ENCODE results near the gene NPAS4.
"Not testable (repeated sequence)": the region's sequence is repeated elsewhere in the genome, so short reads cannot be mapped to it uniquely, and the experiment has no call there.

The NPAS4 gene

GRCh38 chr11:66384316-66384715 is 36.5 kb upstream of the NPAS4 start:
- H4K20me1 ChIP-seq (ENCODE audit: control insufficient read depth, insufficient read depth, low read depth, low read length); H3K9me2 ChIP-seq (replicated peaks; ENCODE audit: control insufficient read depth, low read length); H3K4me3 ChIP-seq (ENCODE audit: low read length); H3K27ac ChIP-seq (ENCODE audit: low read depth, low read length); H3F3A ChIP-seq (ENCODE audit: control insufficient read depth, insufficient read depth); H3K27me3 ChIP-seq (ENCODE audit: control insufficient read depth, low read length); H3K9me3 ChIP-seq (ENCODE audit: control insufficient read depth, insufficient read depth, low read length); H3K4me2 ChIP-seq (ENCODE audit: low read length); H3K36me3 ChIP-seq (ENCODE audit: control insufficient read depth, low read length); H3K79me2 ChIP-seq (ENCODE audit: control insufficient read depth, low read length): not testable (repeated sequence)
- peaks cover 21% of the 10 kb centered on the region for H3K4me1 ChIP-seq (ENCODE audit: control insufficient read depth, low read length)

- Histone ChIP-seq H3K4me3 (ENCODE audit: low read length) (peak overlapping the region; percentile 61), H3K27ac (ENCODE audit: low read depth, low read length) (no peak overlapping the region), H3K4me1 (ENCODE audit: control insufficient read depth, low read length) (peaks cover 40% of the 10 kb centered on the region), H3K4me2 (ENCODE audit: low read length) (peak overlapping the region; percentile 68), H3K27me3 (ENCODE audit: control insufficient read depth, low read length) (no peaks in the 10 kb centered on the region), H3K36me3 (ENCODE audit: control insufficient read depth, low read length) (no peaks in the 10 kb centered on the region), H3F3A (ENCODE audit: control insufficient read depth, insufficient read depth) (peaks cover 12% of the 10 kb centered on the region), H3K9me3 (ENCODE audit: control insufficient read depth, insufficient read depth, low read length) (no peaks in the 10 kb centered on the region), H3K9me2 (replicated peaks; ENCODE audit: control insufficient read depth, low read length) (no peaks in the 10 kb centered on the region), H4K20me1 (ENCODE audit: control insufficient read depth, insufficient read depth, low read depth, low read length) (no peaks in the 10 kb centered on the region), H3K79me2 (ENCODE audit: control insufficient read depth, low read length) (no peaks in the 10 kb centered on the region)
- TF ChIP-seq CTCF (IDR thresholded peaks at IDR 0.05; ENCODE audit: low read depth, low read length, poor library complexity, severe bottlenecking) (peak; percentile 94), EZH2phosphoT487 (IDR thresholded peaks at IDR 0.05; ENCODE audit: borderline replicate concordance, low read length) (no peak)
Measured at GRCh38 chr11:66386171-66387069, 34.4 kb upstream of the NPAS4 start.

- H3K27me3 ChIP-seq (ENCODE audit: control insufficient read depth, low read length) = no peaks in the 10 kb centered on the region
- no peaks in the 10 kb centered on the region for H4K20me1 ChIP-seq (ENCODE audit: control insufficient read depth, insufficient read depth, low read depth, low read length)
- peaks cover 13% of the 10 kb centered on the region for H3F3A ChIP-seq (ENCODE audit: control insufficient read depth, insufficient read depth)
- no peaks in the 10 kb centered on the region for H3K9me3 ChIP-seq (ENCODE audit: control insufficient read depth, insufficient read depth, low read length)
- no peak overlapping the region for H3K4me3 ChIP-seq (ENCODE audit: low read length)
- no peaks in the 10 kb centered on the region for H3K9me2 ChIP-seq (replicated peaks; ENCODE audit: control insufficient read depth, low read length)
- H3K79me2 ChIP-seq (ENCODE audit: control insufficient read depth, low read length) = no peaks in the 10 kb centered on the region
- peaks cover 59% of the 10 kb centered on the region for H3K4me1 ChIP-seq (ENCODE audit: control insufficient read depth, low read length)
- TF ChIP-seq EZH2phosphoT487 (IDR thresholded peaks at IDR 0.05; ENCODE audit: borderline replicate concordance, low read length) (no peak), CTCF (IDR thresholded peaks at IDR 0.05; ENCODE audit: low read depth, low read length, poor library complexity, severe bottlenecking) (peak; percentile 95)
- no peak overlapping the region for H3K27ac ChIP-seq (ENCODE audit: low read depth, low read length)
- no peak overlapping the region for H3K4me2 ChIP-seq (ENCODE audit: low read length)
- no peaks in the 10 kb centered on the region for H3K36me3 ChIP-seq (ENCODE audit: control insufficient read depth, low read length)
Measured at GRCh38 chr11:66388780-66389386, 32.0 kb upstream of the NPAS4 start.

GRCh38 chr11:66391322-66391721 is 29.5 kb upstream of the NPAS4 start:
- H3K27me3 ChIP-seq (ENCODE audit: control insufficient read depth, low read length) = no peaks in the 10 kb centered on the region
- no peaks in the 10 kb centered on the region for H3K9me2 ChIP-seq (replicated peaks; ENCODE audit: control insufficient read depth, low read length)
- no peaks in the 10 kb centered on the region for H3K79me2 ChIP-seq (ENCODE audit: control insufficient read depth, low read length)
- no peaks in the 10 kb centered on the region for H3K36me3 ChIP-seq (ENCODE audit: control insufficient read depth, low read length)
- peaks cover 13% of the 10 kb centered on the region for H3F3A ChIP-seq (ENCODE audit: control insufficient read depth, insufficient read depth)
- peaks cover 50% of the 10 kb centered on the region for H3K4me1 ChIP-seq (ENCODE audit: control insufficient read depth, low read length)
- H4K20me1 ChIP-seq (ENCODE audit: control insufficient read depth, insufficient read depth, low read depth, low read length) = no peaks in the 10 kb centered on the region
- no peaks in the 10 kb centered on the region for H3K9me3 ChIP-seq (ENCODE audit: control insufficient read depth, insufficient read depth, low read length)
- peak overlapping the region; percentile 53 for H3K4me2 ChIP-seq (ENCODE audit: low read length)
- H3K4me3 ChIP-seq (ENCODE audit: low read length) = peak overlapping the region; percentile 54
- TF ChIP-seq EZH2phosphoT487 (IDR thresholded peaks at IDR 0.05; ENCODE audit: borderline replicate concordance, low read length) (no peak), CTCF (IDR thresholded peaks at IDR 0.05; ENCODE audit: low read depth, low read length, poor library complexity, severe bottlenecking) (no peak)
- H3K27ac ChIP-seq (ENCODE audit: low read depth, low read length) = peak overlapping the region; percentile 73
